ENCODE results near the gene MOK. TPM values are rescaled to one million over a fixed set of nuclear protein-coding genes. Genes with fewer than 3 reads are reported as not detected.

The MOK gene
- total RNA-seq, 4 donors from 2014 or later, result 9.6 to 18.3 (median 10.7) TPM

DNA sequence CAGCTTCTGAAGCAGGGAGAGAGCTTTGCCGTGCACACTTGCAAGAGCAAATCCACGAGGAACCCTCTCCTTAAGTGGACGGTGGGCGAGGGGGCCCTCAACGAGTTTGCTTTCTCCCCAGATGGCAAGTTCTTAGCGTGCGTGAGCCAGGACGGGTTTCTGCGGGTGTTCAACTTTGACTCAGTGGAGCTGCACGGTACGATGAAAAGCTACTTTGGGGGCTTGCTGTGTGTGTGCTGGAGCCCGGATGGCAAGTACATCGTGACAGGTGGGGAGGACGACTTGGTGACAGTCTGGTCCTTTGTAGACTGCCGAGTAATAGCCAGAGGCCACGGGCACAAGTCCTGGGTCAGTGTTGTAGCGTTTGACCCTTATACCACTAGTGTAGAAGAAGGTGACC is 96.2 kb downstream of the MOK start:
- Histone ChIP-seq H3K4me3 (no peak overlapping the region), H3K9me3 (no peaks in the 10 kb centered on the region), H3K27ac (replicated peaks in 1 of 4) (no peak overlapping the region), H3K4me1 (peaks cover 0 to 4% (median 0%) of the 10 kb centered on the region in 4 donors), H3K36me3 (peaks cover 13 to 91% (median 58%) of the 10 kb centered on the region in 4 donors), H3K27me3 (no peaks in the 10 kb centered on the region)
- 88% methylated on average over 15 of the region's 17 CpGs for WGBS
- intact Hi-C loops (cut with DNase I), result no loop called here
- TF ChIP-seq EP300 (IDR thresholded peaks at IDR 0.05), result no peak
- no peak for TF ChIP-seq POLR2AphosphoS5 (IDR thresholded peaks at IDR 0.05)
- TF ChIP-seq, protein P1, sequence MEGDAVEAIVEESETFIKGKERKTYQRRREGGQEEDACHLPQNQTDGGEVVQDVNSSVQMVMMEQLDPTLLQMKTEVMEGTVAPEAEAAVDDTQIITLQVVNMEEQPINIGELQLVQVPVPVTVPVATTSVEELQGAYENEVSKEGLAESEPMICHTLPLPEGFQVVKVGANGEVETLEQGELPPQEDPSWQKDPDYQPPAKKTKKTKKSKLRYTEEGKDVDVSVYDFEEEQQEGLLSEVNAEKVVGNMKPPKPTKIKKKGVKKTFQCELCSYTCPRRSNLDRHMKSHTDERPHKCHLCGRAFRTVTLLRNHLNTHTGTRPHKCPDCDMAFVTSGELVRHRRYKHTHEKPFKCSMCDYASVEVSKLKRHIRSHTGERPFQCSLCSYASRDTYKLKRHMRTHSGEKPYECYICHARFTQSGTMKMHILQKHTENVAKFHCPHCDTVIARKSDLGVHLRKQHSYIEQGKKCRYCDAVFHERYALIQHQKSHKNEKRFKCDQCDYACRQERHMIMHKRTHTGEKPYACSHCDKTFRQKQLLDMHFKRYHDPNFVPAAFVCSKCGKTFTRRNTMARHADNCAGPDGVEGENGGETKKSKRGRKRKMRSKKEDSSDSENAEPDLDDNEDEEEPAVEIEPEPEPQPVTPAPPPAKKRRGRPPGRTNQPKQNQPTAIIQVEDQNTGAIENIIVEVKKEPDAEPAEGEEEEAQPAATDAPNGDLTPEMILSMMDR (IDR thresholded peaks at IDR 0.05), result no peak
- TF ChIP-seq POLR2A (IDR thresholded peaks at IDR 0.05; ENCODE audit: low read depth), result no peak
- DNase-seq (ENCODE audit: extremely low spot score), result no peak

DNA sequence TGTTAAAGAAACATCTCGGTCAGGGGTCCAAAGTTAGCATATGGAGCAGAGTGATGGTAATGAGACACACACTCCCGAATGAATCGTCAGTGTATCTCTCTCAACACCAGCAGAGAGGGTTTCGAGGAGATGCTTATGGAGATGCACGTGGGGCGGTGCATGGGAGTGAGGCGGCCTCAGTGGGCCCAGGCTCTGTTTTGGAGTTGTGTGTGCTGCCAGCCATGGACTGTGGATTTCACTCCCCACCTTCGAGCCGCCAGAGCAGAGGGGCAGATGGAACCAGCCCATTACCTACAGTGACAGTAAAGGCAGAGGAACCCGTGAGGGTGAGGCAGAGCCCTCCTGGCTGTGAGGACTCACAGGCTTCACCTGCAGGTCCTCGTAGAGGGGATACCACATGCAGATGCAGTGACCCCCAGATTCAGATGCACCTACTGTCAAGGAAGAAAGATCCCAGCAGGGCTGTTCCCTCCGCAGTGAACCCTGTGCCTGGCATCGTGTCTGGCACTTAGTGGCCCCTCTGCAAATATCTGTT is 97.1 kb downstream of the MOK start:
- Histone ChIP-seq H3K4me3 (no peak overlapping the region), H3K9me3 (no peaks in the 10 kb centered on the region), H3K27me3 (no peaks in the 10 kb centered on the region), H3K36me3 (peaks cover 13 to 90% (median 55%) of the 10 kb centered on the region in 4 donors), H3K27ac (replicated peaks in 1 of 4) (no peak overlapping the region), H3K4me1 (peaks cover 0 to under 1% (median 0%) of the 10 kb centered on the region in 4 donors)
- TF ChIP-seq POLR2A (IDR thresholded peaks at IDR 0.05; ENCODE audit: low read depth) (no peak), EP300 (IDR thresholded peaks at IDR 0.05) (no peak), POLR2AphosphoS5 (IDR thresholded peaks at IDR 0.05) (no peak)
- TF ChIP-seq, protein P1 (IDR thresholded peaks at IDR 0.05), result no peak
- DNase-seq (ENCODE audit: extremely low spot score), result no peak
- 87% methylated on average over 13 of the region's 13 CpGs for WGBS
- intact Hi-C loops (cut with DNase I), result no loop called here

DNA sequence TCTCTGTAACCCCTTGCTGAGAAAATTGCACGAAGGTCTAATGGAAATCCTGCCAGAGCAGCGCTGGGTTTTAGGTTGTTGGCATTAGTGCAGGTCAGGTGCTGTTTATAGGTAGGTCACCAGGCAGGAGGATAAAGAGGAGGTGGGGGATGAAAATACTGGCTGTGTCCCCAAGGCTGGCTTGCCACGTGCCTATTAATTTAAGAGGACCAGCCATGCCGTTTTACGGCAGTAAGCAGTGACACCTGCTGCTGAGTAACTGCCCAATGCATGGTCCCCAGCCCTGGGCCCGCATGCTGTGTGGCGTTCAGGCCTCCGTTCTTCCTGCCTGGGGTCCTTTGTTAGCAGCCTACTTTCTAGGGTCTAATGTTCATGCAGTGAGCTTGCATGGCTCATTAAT is 98.0 kb downstream of the MOK start:
- no peak for DNase-seq (ENCODE audit: extremely low spot score)
- Histone ChIP-seq H3K36me3 (peaks cover 13 to 81% (median 51%) of the 10 kb centered on the region in 4 donors), H3K4me1 (no peaks in the 10 kb centered on the region), H3K27me3 (no peaks in the 10 kb centered on the region), H3K27ac (replicated peaks in 1 of 4) (no peak overlapping the region), H3K4me3 (no peak overlapping the region), H3K9me3 (no peaks in the 10 kb centered on the region)
- intact Hi-C loops (cut with DNase I), result no loop called here
- no peak for TF ChIP-seq POLR2A (IDR thresholded peaks at IDR 0.05; ENCODE audit: low read depth)
- no peak for TF ChIP-seq EP300 (IDR thresholded peaks at IDR 0.05)
- TF ChIP-seq, protein P1 (IDR thresholded peaks at IDR 0.05), result no peak
- no peak for TF ChIP-seq POLR2AphosphoS5 (IDR thresholded peaks at IDR 0.05)
- WGBS, result 89% methylated on average over 8 of the region's 8 CpGs

DNA sequence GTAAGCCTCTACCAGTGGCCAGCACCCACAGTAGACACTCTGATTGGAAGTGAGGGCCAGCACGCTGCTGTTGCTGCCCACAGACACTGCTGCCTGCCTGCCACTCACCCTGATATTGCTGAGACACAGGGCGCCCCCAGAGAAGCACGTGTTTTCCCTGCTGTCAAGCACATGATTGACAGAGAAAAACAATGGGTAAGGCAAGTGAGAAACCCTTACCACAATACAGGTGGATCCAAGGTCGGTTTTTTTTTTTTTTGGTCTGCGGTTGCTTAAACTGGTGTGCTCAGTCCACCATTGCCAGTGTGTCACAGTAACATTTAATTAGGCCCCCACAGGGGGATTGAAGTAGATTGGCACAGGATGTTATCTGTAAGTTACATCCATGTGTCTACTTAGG is 99.4 kb downstream of the MOK start:
- Histone ChIP-seq H3K27me3 (no peaks in the 10 kb centered on the region), H3K36me3 (peaks cover 9 to 79% (median 43%) of the 10 kb centered on the region in 4 donors), H3K4me1 (no peaks in the 10 kb centered on the region), H3K4me3 (no peak overlapping the region), H3K27ac (replicated peaks in 1 of 4) (no peak overlapping the region), H3K9me3 (no peaks in the 10 kb centered on the region)
- 83% methylated on average over 5 of the region's 5 CpGs for WGBS
- DNase-seq (ENCODE audit: extremely low spot score), result no peak
- TF ChIP-seq POLR2AphosphoS5 (IDR thresholded peaks at IDR 0.05) (no peak), POLR2A (IDR thresholded peaks at IDR 0.05; ENCODE audit: low read depth) (no peak), EP300 (IDR thresholded peaks at IDR 0.05) (no peak)
- TF ChIP-seq, protein P1 (IDR thresholded peaks at IDR 0.05), result no peak
- intact Hi-C loops (cut with DNase I), result no loop called here

DNA sequence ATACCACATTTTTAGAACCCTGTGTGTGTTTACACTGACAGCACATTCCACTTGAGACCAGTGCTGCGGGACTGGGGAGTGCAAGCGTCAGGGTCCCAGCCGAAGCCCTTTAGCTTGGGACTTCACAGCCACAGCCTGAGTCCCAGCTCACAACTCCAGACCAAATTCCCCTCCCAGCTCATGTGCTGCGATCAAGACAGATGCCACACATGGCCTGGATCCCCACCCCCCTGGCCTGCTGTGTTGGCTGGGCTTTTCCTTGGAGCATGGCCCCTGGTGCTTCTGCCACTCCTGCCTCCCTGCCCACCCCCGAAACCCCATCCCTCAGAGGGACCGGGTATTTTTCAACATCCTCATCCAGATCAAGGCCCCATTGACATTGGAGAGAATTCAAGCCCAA is 101.6 kb downstream of the MOK start:
- H3K27ac ChIP-seq (replicated peaks in 1 of 4), result no peak overlapping the region
- peaks cover 1 to 78% (median 42%) of the 10 kb centered on the region in 4 donors for H3K36me3 ChIP-seq
- TF ChIP-seq POLR2AphosphoS5 (IDR thresholded peaks at IDR 0.05) (no peak), EP300 (IDR thresholded peaks at IDR 0.05) (no peak), POLR2A (IDR thresholded peaks at IDR 0.05; ENCODE audit: low read depth) (no peak)
- TF ChIP-seq, protein P1 (IDR thresholded peaks at IDR 0.05), result no peak
- no peaks in the 10 kb centered on the region for H3K4me1 ChIP-seq
- no peak for DNase-seq (ENCODE audit: extremely low spot score)
- H3K27me3 ChIP-seq, result no peaks in the 10 kb centered on the region
- intact Hi-C loops (cut with DNase I), result no loop called here
- WGBS, result 83% methylated on average over 6 of the region's 6 CpGs
- H3K4me3 ChIP-seq, result no peak overlapping the region
- no peaks in the 10 kb centered on the region for H3K9me3 ChIP-seq
